ENCODE data around the gene BRD3OS.

DNA sequence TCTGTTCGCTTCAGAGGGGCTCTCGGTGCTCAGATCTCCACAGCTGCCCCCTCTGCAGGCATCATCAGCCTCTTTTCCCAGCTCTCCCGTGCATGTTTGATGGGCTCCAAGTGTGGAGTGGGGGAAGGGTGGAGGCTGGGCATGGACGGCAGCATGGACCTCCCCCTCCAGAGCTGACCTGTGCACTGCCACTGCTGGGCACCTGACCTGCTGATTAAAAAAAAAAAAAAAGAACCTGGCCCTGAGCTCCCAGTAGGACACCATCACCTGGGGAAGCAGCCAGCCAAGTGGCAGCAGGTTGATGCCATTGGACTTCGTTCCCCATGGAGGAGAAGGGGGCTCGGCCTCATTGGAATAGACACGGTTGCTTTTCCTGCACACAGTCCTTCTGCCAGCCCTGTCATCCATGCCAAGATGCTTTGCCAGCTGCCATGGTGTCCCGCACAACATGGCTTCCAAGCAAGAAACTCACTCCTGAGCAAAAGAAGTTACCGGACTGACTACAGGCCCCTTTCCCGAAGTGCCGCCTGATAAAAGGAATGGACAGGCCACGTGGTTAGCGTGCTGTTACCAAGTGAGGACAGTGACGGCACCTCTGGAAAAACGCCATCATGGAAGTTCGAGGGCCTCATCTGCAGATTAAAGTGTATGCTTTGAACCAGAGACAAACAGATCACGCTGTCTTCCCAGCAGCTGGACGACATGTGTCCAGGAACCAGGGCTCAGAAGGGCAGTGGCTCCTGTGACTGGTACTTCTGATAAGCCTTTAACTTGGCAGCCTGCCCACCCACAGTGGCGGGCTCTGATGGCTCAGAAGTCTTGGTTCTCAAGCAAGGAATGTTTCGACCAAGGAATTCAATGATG lies 14.7 kb upstream of the BRD3OS start:
- TF ChIP-seq, protein P1, sequence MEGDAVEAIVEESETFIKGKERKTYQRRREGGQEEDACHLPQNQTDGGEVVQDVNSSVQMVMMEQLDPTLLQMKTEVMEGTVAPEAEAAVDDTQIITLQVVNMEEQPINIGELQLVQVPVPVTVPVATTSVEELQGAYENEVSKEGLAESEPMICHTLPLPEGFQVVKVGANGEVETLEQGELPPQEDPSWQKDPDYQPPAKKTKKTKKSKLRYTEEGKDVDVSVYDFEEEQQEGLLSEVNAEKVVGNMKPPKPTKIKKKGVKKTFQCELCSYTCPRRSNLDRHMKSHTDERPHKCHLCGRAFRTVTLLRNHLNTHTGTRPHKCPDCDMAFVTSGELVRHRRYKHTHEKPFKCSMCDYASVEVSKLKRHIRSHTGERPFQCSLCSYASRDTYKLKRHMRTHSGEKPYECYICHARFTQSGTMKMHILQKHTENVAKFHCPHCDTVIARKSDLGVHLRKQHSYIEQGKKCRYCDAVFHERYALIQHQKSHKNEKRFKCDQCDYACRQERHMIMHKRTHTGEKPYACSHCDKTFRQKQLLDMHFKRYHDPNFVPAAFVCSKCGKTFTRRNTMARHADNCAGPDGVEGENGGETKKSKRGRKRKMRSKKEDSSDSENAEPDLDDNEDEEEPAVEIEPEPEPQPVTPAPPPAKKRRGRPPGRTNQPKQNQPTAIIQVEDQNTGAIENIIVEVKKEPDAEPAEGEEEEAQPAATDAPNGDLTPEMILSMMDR (IDR thresholded peaks at IDR 0.05): no peak
- no peak for TF ChIP-seq POLR2A (IDR thresholded peaks at IDR 0.05)
